Activated B cell treated with CpG ODN at 0.5 μM for 24 hours (primary cell): ENCODE results near the gene PIK3R2. TPM values are rescaled to one million over a fixed set of nuclear protein-coding genes. Genes with fewer than 3 reads are reported as not detected.

Experiments
- ATAC-seq: fragments of 200-7000 bp; cut with Tn5 transposase; one replicate; pipeline ENCODE4 v1.10.0; 2021; ENCODE audit warnings: low read depth, mild to moderate bottlenecking, moderate library complexity
- CTCF ChIA-PET: fragments of 350-600 bp; sonication (Branson Sonifier 250); formaldehyde crosslinking; loops from one replicate; lab custom pipeline; 2021; ENCODE audit warnings: antibody characterized with exemption; lab: Charles Lee
- POLR2A ChIA-PET: fragments of 350-600 bp; sonication (Branson Sonifier 250); formaldehyde crosslinking; loops from one replicate; lab custom pipeline; 2021; ENCODE audit warnings: antibody characterized with exemption; lab: Charles Lee
- DNase-seq: peaks from one replicate; pipeline ENCODE4 v3.0.0; 2022
- H3K27ac Mint-ChIP-seq: one replicate; pipeline ENCODE4 v1.8.0; 2020; ENCODE audit warnings: mixed read lengths
- H3K27me3 Mint-ChIP-seq: one replicate; pipeline ENCODE4 v1.8.0; 2021; ENCODE audit warnings: mixed read lengths
- H3K36me3 Mint-ChIP-seq: one replicate; pipeline ENCODE4 v1.8.0; 2021; ENCODE audit warnings: low read depth, mixed read lengths
- H3K4me1 Mint-ChIP-seq: one replicate; pipeline ENCODE4 v1.8.0; 2021; ENCODE audit warnings: mixed read lengths
- H3K4me3 Mint-ChIP-seq: one replicate; pipeline ENCODE4 v1.8.0; 2020; ENCODE audit warnings: mild to moderate bottlenecking, mixed read lengths
- H3K9me3 Mint-ChIP-seq: one replicate; pipeline ENCODE4 v1.8.0; 2020; ENCODE audit warnings: mixed read lengths
- intact Hi-C: fragments of 100-400 bp; cut with micrococcal nuclease; formaldehyde crosslinking; loops from one replicate; pipeline ENCODE4 v1.15.1; 2024
- total RNA-seq: library from RNA; stranded (reverse); gene quantifications from 2 replicates; pipeline ENCODE4 v1.2.3, GENCODE V29; 2022
- TF ChIP-seq, protein P1 (sequence below): fragments of 200-600 bp; IDR thresholded peaks from one replicate; pipeline ENCODE4 v1.8.0; 2022; ENCODE audit warnings: antibody characterized with exemption, mild to moderate bottlenecking

The PIK3R2 gene
- total RNA-seq, 1 donor from 2014 or later: 12.7 TPM

DNA sequence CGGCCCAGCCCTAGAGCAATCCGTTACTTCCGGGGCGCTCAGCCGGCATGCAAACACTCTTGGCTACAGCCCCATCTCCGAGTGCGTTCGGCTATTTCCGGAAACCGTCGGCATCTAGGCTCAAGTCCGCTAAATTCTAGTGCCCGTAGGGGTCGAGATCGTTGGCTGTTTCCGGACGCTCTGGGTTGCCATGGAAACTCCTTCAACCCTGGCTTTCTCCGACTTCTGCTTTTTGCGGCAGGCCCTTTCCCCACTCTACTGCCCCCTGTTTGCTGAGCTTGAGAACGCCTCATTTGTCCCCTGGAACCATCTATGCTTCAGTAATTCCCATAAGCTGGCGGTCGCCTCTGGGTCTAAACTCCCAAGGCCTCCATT is 534 bp upstream of the PIK3R2 start:
- peak overlapping the region; percentile 94 for H3K27ac Mint-ChIP-seq
- ATAC-seq (peak; percentile 70), DNase-seq (peak; percentile 97)

DNA sequence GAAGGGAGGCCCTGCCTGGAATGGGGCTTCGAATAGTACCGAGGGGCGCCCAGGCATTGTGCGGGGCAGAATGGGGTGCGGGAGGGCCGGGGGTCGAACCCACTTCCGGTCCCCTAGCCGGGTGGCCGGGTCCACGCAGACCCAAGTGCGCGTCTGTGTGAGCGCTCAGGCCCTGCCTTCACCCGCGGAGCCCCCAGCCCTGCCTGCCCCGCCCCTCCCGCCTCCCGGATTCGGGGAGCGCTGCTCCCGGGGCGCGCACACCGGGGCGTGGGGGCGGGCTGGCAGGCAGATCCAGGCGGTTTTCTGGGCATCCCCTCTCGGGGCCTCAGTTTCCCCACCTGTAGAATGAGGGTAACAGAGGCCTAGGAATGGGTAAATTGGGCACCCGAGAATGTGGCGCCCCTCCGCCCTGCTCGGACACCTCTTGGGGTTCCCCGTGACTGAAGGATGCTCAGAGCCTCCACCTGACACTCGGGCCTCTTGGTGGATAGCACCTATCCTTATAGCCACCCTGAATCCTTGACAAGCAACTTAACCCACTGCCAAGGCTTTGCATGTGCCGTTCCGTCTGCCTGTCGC is 682 bp downstream of the PIK3R2 start:
- ATAC-seq (no peak), DNase-seq (no peak)
- ChIA-PET CTCF (no interaction called here), POLR2A (interaction anchor here (0.9 to 1.2 kb wide), 2 partner anchors 15 to 49 kb away, joined by 3 to 7 read pairs; no protein-coding TSS in a partner anchor)
- Mint-ChIP-seq H3K4me1 (peaks cover 22% of the 10 kb centered on the region), H3K9me3 (no peaks in the 10 kb centered on the region), H3K27me3 (no peaks in the 10 kb centered on the region), H3K36me3 (peaks cover 21% of the 10 kb centered on the region), H3K27ac (peak overlapping the region; percentile 56), H3K4me3 (peak overlapping the region; percentile 89)
- TF ChIP-seq, protein P1, sequence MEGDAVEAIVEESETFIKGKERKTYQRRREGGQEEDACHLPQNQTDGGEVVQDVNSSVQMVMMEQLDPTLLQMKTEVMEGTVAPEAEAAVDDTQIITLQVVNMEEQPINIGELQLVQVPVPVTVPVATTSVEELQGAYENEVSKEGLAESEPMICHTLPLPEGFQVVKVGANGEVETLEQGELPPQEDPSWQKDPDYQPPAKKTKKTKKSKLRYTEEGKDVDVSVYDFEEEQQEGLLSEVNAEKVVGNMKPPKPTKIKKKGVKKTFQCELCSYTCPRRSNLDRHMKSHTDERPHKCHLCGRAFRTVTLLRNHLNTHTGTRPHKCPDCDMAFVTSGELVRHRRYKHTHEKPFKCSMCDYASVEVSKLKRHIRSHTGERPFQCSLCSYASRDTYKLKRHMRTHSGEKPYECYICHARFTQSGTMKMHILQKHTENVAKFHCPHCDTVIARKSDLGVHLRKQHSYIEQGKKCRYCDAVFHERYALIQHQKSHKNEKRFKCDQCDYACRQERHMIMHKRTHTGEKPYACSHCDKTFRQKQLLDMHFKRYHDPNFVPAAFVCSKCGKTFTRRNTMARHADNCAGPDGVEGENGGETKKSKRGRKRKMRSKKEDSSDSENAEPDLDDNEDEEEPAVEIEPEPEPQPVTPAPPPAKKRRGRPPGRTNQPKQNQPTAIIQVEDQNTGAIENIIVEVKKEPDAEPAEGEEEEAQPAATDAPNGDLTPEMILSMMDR: no peak
- intact Hi-C loops: loop anchor here (1.0 to 2.0 kb wide), 4 partner anchors 16 to 215 kb away; partner anchors contain the start of gene IFI30

More for the DNA sequence above, 534 bp upstream of the PIK3R2 start:
- TF ChIP-seq, protein P1: no peak
- CTCF ChIA-PET: interaction anchor here (0.7 to 2.2 kb wide), 6 partner anchors 11 to 214 kb away, joined by 3 to 18 read pairs (median 4); no protein-coding TSS in a partner anchor
- Mint-ChIP-seq H3K27me3 (no peaks in the 10 kb centered on the region), H3K9me3 (no peaks in the 10 kb centered on the region), H3K4me3 (peak overlapping the region; percentile 89), H3K4me1 (peaks cover 22% of the 10 kb centered on the region), H3K36me3 (peaks cover 33% of the 10 kb centered on the region)
- intact Hi-C loops: loop anchor here (1.0 to 2.0 kb wide), 12 partner anchors 9 to 370 kb away; partner anchors contain the start of genes ELL and RAB3A
- POLR2A ChIA-PET: interaction anchor here (0.6 to 2.2 kb wide), 30 partner anchors 11 to 605 kb away, joined by 3 to 20 read pairs (median 6); partner anchors contain the start of genes ARRDC2, CCDC124, IFI30 and IL12RB1

DNA sequence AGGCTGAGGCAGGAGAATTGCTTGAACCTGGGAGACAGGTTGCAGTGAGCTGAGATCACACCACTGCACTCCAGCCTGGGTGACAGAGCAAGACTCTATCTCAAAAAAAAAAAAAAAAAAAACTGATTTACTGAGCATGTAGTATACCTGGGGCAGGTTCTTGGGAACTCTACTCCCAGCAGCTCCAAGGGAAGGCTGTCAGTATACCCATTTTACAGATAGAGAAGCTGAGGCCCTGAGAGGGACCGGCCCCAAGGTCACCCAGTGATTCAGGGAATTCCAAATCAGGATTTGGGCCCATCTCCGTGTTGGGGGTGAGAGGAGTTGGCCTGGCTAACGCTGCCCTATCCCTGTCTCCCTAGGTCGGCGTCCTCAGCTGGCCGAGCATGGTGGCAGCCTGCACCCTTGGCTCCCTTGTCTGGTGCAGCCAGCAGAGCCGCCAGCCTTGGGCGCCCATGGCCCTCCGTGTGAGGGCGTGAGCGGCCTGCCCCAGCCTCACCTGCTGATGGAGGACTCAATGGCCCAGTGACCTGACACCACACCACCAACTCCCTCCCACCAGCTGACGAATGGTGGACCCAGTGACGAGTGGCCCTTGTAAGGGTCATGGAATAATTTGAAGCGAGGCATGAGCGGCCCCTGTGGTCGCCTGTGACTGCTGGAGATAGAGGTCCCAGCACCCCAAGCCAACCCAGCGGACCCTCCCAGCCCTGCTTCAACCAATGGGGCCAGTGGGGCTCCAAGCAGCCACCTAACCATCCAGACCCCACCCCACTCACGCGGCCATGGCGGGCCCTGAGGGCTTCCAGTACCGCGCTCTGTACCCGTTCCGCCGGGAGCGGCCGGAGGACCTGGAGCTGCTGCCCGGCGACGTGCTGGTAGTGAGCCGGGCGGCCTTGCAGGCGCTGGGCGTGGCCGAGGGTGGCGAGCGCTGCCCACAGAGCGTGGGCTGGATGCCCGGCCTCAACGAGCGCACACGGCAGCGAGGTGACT is 2.4 kb downstream of the PIK3R2 start:
- H3K4me3 Mint-ChIP-seq: no peak overlapping the region
- intact Hi-C loops: no loop called here
- TF ChIP-seq, protein P1: no peak
- H3K4me1 Mint-ChIP-seq: peaks cover 25% of the 10 kb centered on the region
- no peaks in the 10 kb centered on the region for H3K9me3 Mint-ChIP-seq
- ChIA-PET POLR2A (interaction anchor here (0.6 to 1.5 kb wide), 10 partner anchors 12 to 998 kb away, joined by 3 to 8 read pairs (median 4); partner anchors contain the start of gene ARRDC2), CTCF (no interaction called here)
- H3K27ac Mint-ChIP-seq: no peak overlapping the region
- no peaks in the 10 kb centered on the region for H3K27me3 Mint-ChIP-seq
- DNase-seq (no peak), ATAC-seq (no peak)
- H3K36me3 Mint-ChIP-seq: peaks cover 14% of the 10 kb centered on the region

DNA sequence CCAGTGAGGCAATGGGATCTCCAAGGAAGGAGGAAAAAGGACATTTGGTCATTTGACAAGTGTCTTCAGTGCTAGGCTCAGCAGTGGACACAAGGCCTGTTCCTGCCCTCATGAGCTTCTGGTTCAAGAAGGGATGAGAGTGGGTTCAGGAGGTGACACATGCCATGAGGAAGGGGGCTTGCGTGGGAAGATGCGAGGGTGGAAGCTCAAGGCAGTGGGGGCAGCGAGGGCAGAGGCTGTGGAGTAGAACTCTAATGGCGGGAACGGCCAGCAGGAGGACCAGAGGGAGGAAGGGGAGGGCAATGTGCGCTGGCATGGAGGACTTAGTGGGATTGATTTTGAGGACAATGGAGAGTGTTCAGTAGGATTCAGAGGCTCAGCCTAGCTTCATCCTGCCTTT is 3.3 kb downstream of the PIK3R2 start:
- ATAC-seq (no peak), DNase-seq (no peak)
- H3K4me1 Mint-ChIP-seq: peaks cover 29% of the 10 kb centered on the region
- no peaks in the 10 kb centered on the region for H3K27me3 Mint-ChIP-seq
- POLR2A ChIA-PET: no interaction called here
- intact Hi-C loops: no loop called here
- TF ChIP-seq, protein P1: no peak
- H3K9me3 Mint-ChIP-seq: no peaks in the 10 kb centered on the region
- CTCF ChIA-PET: no interaction called here
- H3K27ac Mint-ChIP-seq: no peak overlapping the region
- H3K4me3 Mint-ChIP-seq: no peak overlapping the region
- H3K36me3 Mint-ChIP-seq: peaks cover 12% of the 10 kb centered on the region
